Measurements from ENCODE around the gene COL17A1.

COL17A1 gene

GRCh38 chr10:104053201-104053600 lies 32.5 kb downstream of the COL17A1 start:
- no peak for DNase-seq (ENCODE audit: low read depth, low spot score)

- no peak for DNase-seq (ENCODE audit: low read depth, low spot score)
These were observed 33.2 kb downstream of the COL17A1 start for GRCh38 chr10:104052431-104052830.

- peak; percentile 81 for DNase-seq (ENCODE audit: low read depth, low spot score)
These were observed 36.0 kb downstream of the COL17A1 start for GRCh38 chr10:104049504-104050250.

- no peak for DNase-seq (ENCODE audit: low read depth, low spot score)
These were observed 39.0 kb downstream of the COL17A1 start for GRCh38 chr10:104046651-104047050.

- DNase-seq (ENCODE audit: low read depth, low spot score) = peak; percentile 86
These were observed 40.3 kb downstream of the COL17A1 start for GRCh38 chr10:104045151-104046089.

GRCh38 chr10:104043854-104044253 lies 41.8 kb downstream of the COL17A1 start:
- no peak for DNase-seq (ENCODE audit: low read depth, low spot score)

- peak; percentile 24 for DNase-seq (ENCODE audit: low read depth, low spot score)
These were observed 42.4 kb downstream of the COL17A1 start for GRCh38 chr10:104043185-104043830.

- no peak for DNase-seq (ENCODE audit: low read depth, low spot score)
These were observed 43.7 kb downstream of the COL17A1 start for GRCh38 chr10:104041891-104042535.

GRCh38 chr10:104040862-104041789 lies 44.6 kb downstream of the COL17A1 start:
- no peak for DNase-seq (ENCODE audit: low read depth, low spot score)

- DNase-seq (ENCODE audit: low read depth, low spot score) = no peak
These were observed 45.3 kb downstream of the COL17A1 start for GRCh38 chr10:104040382-104040781.

GRCh38 chr10:104038958-104039752 lies 46.5 kb downstream of the COL17A1 start:
- DNase-seq (ENCODE audit: low read depth, low spot score) = no peak

GRCh38 chr10:104038537-104038936 lies 47.1 kb downstream of the COL17A1 start:
- no peak for DNase-seq (ENCODE audit: low read depth, low spot score)

- DNase-seq (ENCODE audit: low read depth, low spot score) = no peak
These were observed 48.3 kb downstream of the COL17A1 start for GRCh38 chr10:104037261-104037951.

GRCh38 chr10:104036518-104037260 lies 49.0 kb downstream of the COL17A1 start:
- DNase-seq (ENCODE audit: low read depth, low spot score) = no peak

- DNase-seq (ENCODE audit: low read depth, low spot score) = no peak
These were observed 49.7 kb downstream of the COL17A1 start for GRCh38 chr10:104036069-104036384.

GRCh38 chr10:104035194-104036068 lies 50.2 kb downstream of the COL17A1 start:
- no peak for DNase-seq (ENCODE audit: low read depth, low spot score)

GRCh38 chr10:104034401-104035193 lies 51.1 kb downstream of the COL17A1 start:
- no peak for DNase-seq (ENCODE audit: low read depth, low spot score)

Measured in astrocyte of the hippocampus (primary cell).